Thyroid gland (tissue), 4 donors: ENCODE measurements around the gene DENND10.

ENCODE experiments used
- POLR2A ChIP-seq, 2 donors: fragments of 450-650 bp; IDR thresholded peaks; one replicate each; pipeline ENCODE4 v1.6.1; 2017; ENCODE audit warnings: antibody characterized with exemption in 2 of 2, mild to moderate bottlenecking in 2 of 2, moderate library complexity in 1 of 2
- TF ChIP-seq, protein P1 (sequence below), 6 experiments: fragments of 200-600 bp in 3 of 6; fragments of 450-650 bp in 3 of 6; sonication (generic) in 3 of 6; IDR thresholded peaks; one replicate each; pipeline ENCODE4 v1.5.1; 2016 to 2019; ENCODE audit warnings: antibody characterized with exemption in 6 of 6, mild to moderate bottlenecking in 2 of 6, inconsistent platforms in 1 of 6, moderate library complexity in 1 of 6

DNA sequence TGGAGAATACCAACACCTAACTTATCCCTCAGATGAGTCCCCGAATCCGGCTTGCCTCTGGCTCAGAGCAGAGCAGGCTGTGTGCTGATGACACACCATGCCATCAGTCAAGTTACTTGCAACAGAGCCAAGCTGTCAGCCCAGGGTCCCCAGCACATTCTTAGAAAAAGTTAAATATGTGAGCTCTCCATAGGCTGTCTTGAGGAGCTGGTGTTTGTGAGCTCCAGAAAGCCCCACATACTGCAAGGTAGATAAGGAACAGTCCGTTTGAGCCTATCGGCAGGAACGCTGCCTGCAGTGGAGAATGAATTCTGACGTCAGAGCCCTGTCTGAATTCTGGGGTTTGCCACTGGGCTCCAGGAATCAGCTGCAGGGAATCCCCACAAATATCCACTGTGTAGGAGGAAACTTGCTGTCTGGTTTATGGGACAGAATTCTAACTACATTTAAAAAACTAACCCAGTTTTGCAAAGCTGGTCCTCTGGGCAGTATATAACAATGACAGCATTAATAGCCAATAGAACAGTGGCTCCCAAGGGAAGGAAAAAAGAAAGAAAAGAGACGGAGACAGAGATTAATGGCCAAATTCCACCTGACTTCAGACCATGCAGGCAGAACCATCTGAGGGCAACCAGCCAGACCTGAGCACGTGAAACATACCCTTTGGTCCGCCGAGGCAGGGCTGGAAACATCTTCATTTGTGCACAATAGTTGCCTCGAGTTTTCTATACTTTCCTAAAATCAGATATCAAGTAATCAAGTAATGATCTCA lies 58.0 kb downstream of the DENND10 start:
- no peak for TF ChIP-seq POLR2A (IDR thresholded peaks at IDR 0.05)
- TF ChIP-seq, protein P1, sequence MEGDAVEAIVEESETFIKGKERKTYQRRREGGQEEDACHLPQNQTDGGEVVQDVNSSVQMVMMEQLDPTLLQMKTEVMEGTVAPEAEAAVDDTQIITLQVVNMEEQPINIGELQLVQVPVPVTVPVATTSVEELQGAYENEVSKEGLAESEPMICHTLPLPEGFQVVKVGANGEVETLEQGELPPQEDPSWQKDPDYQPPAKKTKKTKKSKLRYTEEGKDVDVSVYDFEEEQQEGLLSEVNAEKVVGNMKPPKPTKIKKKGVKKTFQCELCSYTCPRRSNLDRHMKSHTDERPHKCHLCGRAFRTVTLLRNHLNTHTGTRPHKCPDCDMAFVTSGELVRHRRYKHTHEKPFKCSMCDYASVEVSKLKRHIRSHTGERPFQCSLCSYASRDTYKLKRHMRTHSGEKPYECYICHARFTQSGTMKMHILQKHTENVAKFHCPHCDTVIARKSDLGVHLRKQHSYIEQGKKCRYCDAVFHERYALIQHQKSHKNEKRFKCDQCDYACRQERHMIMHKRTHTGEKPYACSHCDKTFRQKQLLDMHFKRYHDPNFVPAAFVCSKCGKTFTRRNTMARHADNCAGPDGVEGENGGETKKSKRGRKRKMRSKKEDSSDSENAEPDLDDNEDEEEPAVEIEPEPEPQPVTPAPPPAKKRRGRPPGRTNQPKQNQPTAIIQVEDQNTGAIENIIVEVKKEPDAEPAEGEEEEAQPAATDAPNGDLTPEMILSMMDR (IDR thresholded peaks at IDR 0.05) = no peak
